ENCODE results near the gene SNTB2. TPM values are rescaled to one million over a fixed set of nuclear protein-coding genes. Genes with fewer than 3 reads are reported as not detected.

The SNTB2 gene
- total RNA-seq, 2 donors from 2014 or later = 33.7 to 53.0 TPM

GRCh38 chr16:69344171-69344570, 157.2 kb downstream of the SNTB2 start:
- DNase-seq (ENCODE audit: low spot score) = no peak
- Histone ChIP-seq H3K4me1 (replicated peaks) (peaks cover 5% of the 10 kb centered on the region), H3K27ac (no peak overlapping the region), H3K4me3 (no peak overlapping the region), H3K36me3 (no peaks in the 10 kb centered on the region), H3K27me3 (replicated peaks; ENCODE audit: insufficient read depth) (no peaks in the 10 kb centered on the region), H3K9me3 (no peaks in the 10 kb centered on the region)
- no peak for TF ChIP-seq POLR2A (IDR thresholded peaks at IDR 0.05)
- no peak for TF ChIP-seq POLR2AphosphoS5 (IDR thresholded peaks at IDR 0.05)
- TF ChIP-seq CTCF (IDR thresholded peaks at IDR 0.05) = no peak
- intact Hi-C loops (cut with DNase I) = no loop called here
- 97% methylated on average over 5 of the region's 5 CpGs for WGBS

- TF ChIP-seq POLR2A (IDR thresholded peaks at IDR 0.05) = no peak
- no peak for TF ChIP-seq CTCF (IDR thresholded peaks at IDR 0.05)
- TF ChIP-seq POLR2AphosphoS5 (IDR thresholded peaks at IDR 0.05) = no peak
- intact Hi-C loops (cut with DNase I) = no loop called here
- Histone ChIP-seq H3K27ac (no peak overlapping the region), H3K27me3 (replicated peaks; ENCODE audit: insufficient read depth) (no peaks in the 10 kb centered on the region), H3K36me3 (no peaks in the 10 kb centered on the region), H3K4me1 (replicated peaks) (no peaks in the 10 kb centered on the region), H3K4me3 (no peak overlapping the region), H3K9me3 (no peaks in the 10 kb centered on the region)
- WGBS = 85% methylated on average over 4 of the region's 4 CpGs
- no peak for DNase-seq (ENCODE audit: low spot score)
These were observed 159.0 kb downstream of the SNTB2 start for GRCh38 chr16:69345923-69346322.

- Histone ChIP-seq H3K4me1 (replicated peaks) (no peaks in the 10 kb centered on the region), H3K4me3 (no peak overlapping the region), H3K27me3 (replicated peaks; ENCODE audit: insufficient read depth) (no peaks in the 10 kb centered on the region), H3K9me3 (no peaks in the 10 kb centered on the region), H3K36me3 (no peaks in the 10 kb centered on the region), H3K27ac (no peak overlapping the region)
- 89% methylated on average over 6 of the region's 6 CpGs for WGBS
- TF ChIP-seq POLR2AphosphoS5 (IDR thresholded peaks at IDR 0.05) (no peak), CTCF (IDR thresholded peaks at IDR 0.05) (no peak), POLR2A (IDR thresholded peaks at IDR 0.05) (no peak)
- DNase-seq (ENCODE audit: low spot score) = no peak
- intact Hi-C loops (cut with DNase I) = no loop called here
These were observed 159.7 kb downstream of the SNTB2 start for GRCh38 chr16:69346683-69347082.

- Histone ChIP-seq H3K27ac (no peak overlapping the region), H3K4me1 (replicated peaks) (no peaks in the 10 kb centered on the region), H3K27me3 (replicated peaks; ENCODE audit: insufficient read depth) (no peaks in the 10 kb centered on the region), H3K36me3 (no peaks in the 10 kb centered on the region), H3K4me3 (no peak overlapping the region), H3K9me3 (no peaks in the 10 kb centered on the region)
- no peak for DNase-seq (ENCODE audit: low spot score)
- intact Hi-C loops (cut with DNase I) = no loop called here
- no peak for TF ChIP-seq POLR2AphosphoS5 (IDR thresholded peaks at IDR 0.05)
- no peak for TF ChIP-seq POLR2A (IDR thresholded peaks at IDR 0.05)
- TF ChIP-seq CTCF (IDR thresholded peaks at IDR 0.05) = no peak
- 91% methylated on average over 6 of the region's 6 CpGs for WGBS
These were observed 161.3 kb downstream of the SNTB2 start for GRCh38 chr16:69348222-69348621.

- intact Hi-C loops (cut with DNase I) = no loop called here
- Histone ChIP-seq H3K27ac (no peak overlapping the region), H3K9me3 (no peaks in the 10 kb centered on the region), H3K4me1 (replicated peaks) (no peaks in the 10 kb centered on the region), H3K27me3 (replicated peaks; ENCODE audit: insufficient read depth) (no peaks in the 10 kb centered on the region), H3K36me3 (no peaks in the 10 kb centered on the region), H3K4me3 (no peak overlapping the region)
- TF ChIP-seq CTCF (IDR thresholded peaks at IDR 0.05) (no peak), POLR2AphosphoS5 (IDR thresholded peaks at IDR 0.05) (no peak), POLR2A (IDR thresholded peaks at IDR 0.05) (no peak)
- 88% methylated on average over 10 of the region's 10 CpGs for WGBS
- no peak for DNase-seq (ENCODE audit: low spot score)
These were observed 162.6 kb downstream of the SNTB2 start for GRCh38 chr16:69349536-69349935.

Measured in prostate gland (tissue), 2 donors.